ENCODE data around the gene DOCK1.

The DOCK1 gene

DNA sequence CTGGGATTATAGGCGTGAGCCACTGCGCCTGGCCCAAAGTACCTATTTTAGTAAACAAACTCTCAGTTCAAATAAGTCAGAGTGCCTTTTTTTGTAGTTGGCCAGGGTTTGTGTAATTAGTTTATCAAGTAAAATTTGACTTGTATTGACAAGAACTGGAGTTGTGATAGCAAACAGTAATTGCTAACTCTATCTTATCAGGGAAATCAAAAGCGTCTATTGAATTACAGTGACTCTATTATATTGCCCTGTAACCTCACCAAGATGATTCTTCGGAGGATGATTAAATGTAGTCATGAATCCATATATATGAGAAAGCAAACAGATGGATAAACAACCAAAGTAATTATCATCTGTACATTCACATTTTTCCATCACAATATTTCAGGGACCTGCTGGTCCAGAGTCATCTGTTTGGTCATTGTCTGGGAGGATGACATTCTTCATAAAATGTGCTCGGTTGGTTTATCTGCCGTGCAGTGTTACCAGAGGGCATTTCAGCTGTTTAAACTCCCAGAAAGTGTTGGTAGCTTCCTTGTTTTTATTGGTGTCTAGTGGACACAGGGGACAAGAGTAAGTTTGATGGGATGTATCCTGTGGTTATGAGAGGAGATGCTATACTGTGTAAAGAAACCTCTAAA lies 35.6 kb downstream of the DOCK1 start:
- Histone ChIP-seq H3K4me1 (ENCODE audit: control insufficient read depth, insufficient read depth, low read length) (no peaks in the 10 kb centered on the region), H3K9ac (ENCODE audit: low read depth, low read length) (no peak overlapping the region), H3K4me2 (ENCODE audit: low read length) (no peak overlapping the region), H3K27me3 (ENCODE audit: control insufficient read depth, insufficient read depth, low read length) (no peaks in the 10 kb centered on the region), H3K9me3 (replicated peaks; ENCODE audit: low read length) (no peaks in the 10 kb centered on the region), H3K4me3 (ENCODE audit: low read length) (no peak overlapping the region), H3K36me3 (ENCODE audit: insufficient read depth, low read length) (peaks cover 10% of the 10 kb centered on the region)

GRCh38 chr10:126944191-126944590 lies 39.0 kb downstream of the DOCK1 start:
- Histone ChIP-seq H3K36me3 (ENCODE audit: insufficient read depth, low read length) (peaks cover 16% of the 10 kb centered on the region), H3K4me3 (ENCODE audit: low read length) (no peak overlapping the region), H3K27me3 (ENCODE audit: control insufficient read depth, insufficient read depth, low read length) (no peaks in the 10 kb centered on the region), H3K4me1 (ENCODE audit: control insufficient read depth, insufficient read depth, low read length) (no peaks in the 10 kb centered on the region), H3K4me2 (ENCODE audit: low read length) (no peak overlapping the region), H3K9ac (ENCODE audit: low read depth, low read length) (no peak overlapping the region), H3K9me3 (replicated peaks; ENCODE audit: low read length) (peaks cover 5% of the 10 kb centered on the region)

GRCh38 chr10:126945351-126946030 lies 40.3 kb downstream of the DOCK1 start:
- peaks cover 16% of the 10 kb centered on the region for H3K36me3 ChIP-seq (ENCODE audit: insufficient read depth, low read length)
- H3K4me1 ChIP-seq (ENCODE audit: control insufficient read depth, insufficient read depth, low read length): no peaks in the 10 kb centered on the region
- H3K4me3 ChIP-seq (ENCODE audit: low read length): no peak overlapping the region
- no peak overlapping the region for H3K9ac ChIP-seq (ENCODE audit: low read depth, low read length)
- H3K9me3 ChIP-seq (replicated peaks; ENCODE audit: low read length): peaks cover 5% of the 10 kb centered on the region
- H3K4me2 ChIP-seq (ENCODE audit: low read length): no peak overlapping the region
- H3K27me3 ChIP-seq (ENCODE audit: control insufficient read depth, insufficient read depth, low read length): no peaks in the 10 kb centered on the region

- H3K4me3 ChIP-seq (ENCODE audit: low read length): no peak overlapping the region
- no peaks in the 10 kb centered on the region for H3K27me3 ChIP-seq (ENCODE audit: control insufficient read depth, insufficient read depth, low read length)
- peaks cover 5% of the 10 kb centered on the region for H3K9me3 ChIP-seq (replicated peaks; ENCODE audit: low read length)
- H3K36me3 ChIP-seq (ENCODE audit: insufficient read depth, low read length): peaks cover 16% of the 10 kb centered on the region
- H3K4me2 ChIP-seq (ENCODE audit: low read length): no peak overlapping the region
- H3K9ac ChIP-seq (ENCODE audit: low read depth, low read length): no peak overlapping the region
- no peaks in the 10 kb centered on the region for H3K4me1 ChIP-seq (ENCODE audit: control insufficient read depth, insufficient read depth, low read length)
These were observed 41.5 kb downstream of the DOCK1 start for GRCh38 chr10:126946746-126947145.

DNA sequence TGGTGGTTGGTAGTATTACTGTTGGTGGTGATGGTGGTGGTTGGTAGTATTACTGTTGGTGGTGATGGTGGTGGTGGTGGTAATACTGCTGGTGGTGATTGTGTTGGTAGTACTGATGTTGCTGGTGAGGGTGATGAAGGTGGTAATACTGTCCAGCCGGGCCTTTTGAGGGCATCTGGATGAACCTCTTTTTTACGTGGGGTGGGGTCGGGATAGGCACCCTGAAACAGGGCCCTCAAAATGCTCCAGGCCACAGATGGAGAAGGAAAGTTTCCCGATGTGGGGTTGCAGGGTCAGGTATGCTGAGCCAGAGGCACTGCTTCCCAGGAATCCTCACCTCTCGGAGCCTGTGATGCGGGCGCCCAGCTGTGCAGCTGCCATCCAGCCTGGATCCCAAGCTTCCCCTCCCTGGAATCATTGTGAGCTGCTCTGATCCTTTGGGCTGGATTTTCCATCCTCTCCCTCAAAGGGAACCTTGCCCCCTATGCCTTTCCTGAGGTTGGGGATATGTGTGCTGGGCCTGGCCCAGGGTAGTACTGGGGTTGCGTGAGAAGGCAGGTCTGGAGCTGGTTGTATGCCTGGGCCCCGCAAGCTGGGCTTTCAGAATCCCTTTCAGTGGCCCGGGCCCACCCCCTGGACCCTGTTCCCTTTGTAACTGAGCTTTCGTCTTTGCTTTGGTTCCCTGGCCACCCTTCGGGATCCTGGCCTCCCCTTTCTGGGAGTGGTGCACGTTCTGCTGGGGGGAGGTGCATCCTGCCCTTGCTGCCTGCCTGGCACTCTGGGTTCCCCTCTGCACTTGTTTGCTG lies 43.3 kb downstream of the DOCK1 start:
- Histone ChIP-seq H3K4me3 (ENCODE audit: low read length) (no peak overlapping the region), H3K9me3 (replicated peaks; ENCODE audit: low read length) (peaks cover 8% of the 10 kb centered on the region), H3K36me3 (ENCODE audit: insufficient read depth, low read length) (peaks cover 11% of the 10 kb centered on the region), H3K9ac (ENCODE audit: low read depth, low read length) (no peak overlapping the region), H3K4me1 (ENCODE audit: control insufficient read depth, insufficient read depth, low read length) (no peaks in the 10 kb centered on the region), H3K27me3 (ENCODE audit: control insufficient read depth, insufficient read depth, low read length) (no peaks in the 10 kb centered on the region), H3K4me2 (ENCODE audit: low read length) (no peak overlapping the region)

DNA sequence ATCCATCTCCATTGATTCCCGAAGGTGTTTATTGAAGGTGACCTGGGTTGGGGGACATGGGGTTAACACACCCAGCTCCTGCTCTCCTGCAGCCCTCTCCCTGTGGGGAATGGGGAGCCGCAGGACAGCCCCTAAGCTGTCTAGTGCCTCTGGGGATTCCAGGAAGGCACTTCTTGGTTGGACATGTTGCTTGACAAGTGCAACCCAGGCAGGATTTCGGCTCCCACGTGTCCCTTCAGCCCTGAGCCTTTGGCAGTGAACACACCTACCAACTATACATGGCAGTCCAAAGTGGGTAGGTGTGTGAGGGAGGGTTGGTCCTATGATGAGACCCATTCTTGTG lies 43.9 kb downstream of the DOCK1 start:
- Histone ChIP-seq H3K9ac (ENCODE audit: low read depth, low read length) (no peak overlapping the region), H3K27me3 (ENCODE audit: control insufficient read depth, insufficient read depth, low read length) (no peaks in the 10 kb centered on the region), H3K9me3 (replicated peaks; ENCODE audit: low read length) (peaks cover 8% of the 10 kb centered on the region), H3K4me1 (ENCODE audit: control insufficient read depth, insufficient read depth, low read length) (no peaks in the 10 kb centered on the region), H3K4me3 (ENCODE audit: low read length) (no peak overlapping the region), H3K36me3 (ENCODE audit: insufficient read depth, low read length) (peaks cover 11% of the 10 kb centered on the region), H3K4me2 (ENCODE audit: low read length) (no peak overlapping the region)

DNA sequence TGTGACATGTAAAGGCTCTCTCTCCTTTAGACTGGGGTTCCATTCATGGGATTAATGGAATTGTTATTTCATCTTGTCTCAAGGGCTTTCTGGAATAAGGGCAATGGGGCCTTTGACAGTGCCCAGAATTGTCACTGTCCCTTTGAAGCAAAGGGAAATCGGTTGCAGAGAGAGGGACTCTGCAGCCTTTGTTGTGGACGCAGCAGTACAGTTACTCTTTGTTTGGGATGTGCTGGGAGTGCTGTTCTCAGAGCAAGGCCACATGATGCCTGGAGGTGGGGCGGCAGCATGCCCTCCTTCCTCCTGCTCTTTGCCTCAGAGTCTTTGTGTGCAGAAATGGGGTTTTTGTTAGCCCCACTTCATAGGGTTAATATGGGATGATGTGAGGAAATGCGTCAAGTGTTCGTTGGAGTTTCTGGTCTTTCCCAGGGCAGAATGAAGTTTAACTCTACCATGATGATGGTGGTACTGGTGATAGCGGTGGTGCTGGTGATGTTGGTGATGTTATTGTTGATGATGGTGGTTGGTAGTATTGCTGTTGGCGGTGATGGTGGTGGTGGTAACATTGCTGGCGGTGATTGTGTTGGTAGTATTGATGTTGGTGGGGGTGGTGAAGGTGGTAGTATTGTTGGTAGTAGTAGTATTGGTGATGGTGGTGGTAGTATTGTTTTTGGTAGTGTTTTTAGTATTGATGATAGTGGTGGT lies 45.3 kb downstream of the DOCK1 start:
- Histone ChIP-seq H3K36me3 (ENCODE audit: insufficient read depth, low read length) (peaks cover 8% of the 10 kb centered on the region), H3K9ac (ENCODE audit: low read depth, low read length) (no peak overlapping the region), H3K4me3 (ENCODE audit: low read length) (no peak overlapping the region), H3K27me3 (ENCODE audit: control insufficient read depth, insufficient read depth, low read length) (no peaks in the 10 kb centered on the region), H3K9me3 (replicated peaks; ENCODE audit: low read length) (peaks cover 8% of the 10 kb centered on the region), H3K4me1 (ENCODE audit: control insufficient read depth, insufficient read depth, low read length) (no peaks in the 10 kb centered on the region), H3K4me2 (ENCODE audit: low read length) (no peak overlapping the region)

DNA sequence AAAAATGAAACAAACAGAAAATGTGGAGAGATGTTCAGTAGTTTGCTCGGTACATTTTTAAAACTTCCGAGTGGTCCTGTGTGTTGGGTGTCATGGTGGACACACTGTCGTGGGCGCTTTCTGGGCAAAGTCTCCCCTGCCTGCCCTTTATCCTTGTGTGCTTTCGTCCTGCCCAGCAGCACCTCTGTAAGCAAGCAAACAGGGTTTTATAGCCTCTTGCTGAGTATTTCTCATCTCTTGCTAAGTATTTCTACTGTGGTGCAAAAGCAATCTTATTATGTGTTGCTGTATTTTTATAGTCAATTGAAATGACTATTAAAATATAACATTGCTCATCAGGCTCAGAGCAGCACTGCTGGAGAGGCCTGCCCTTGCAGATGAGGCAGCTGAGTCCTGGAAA lies 48.7 kb downstream of the DOCK1 start:
- Histone ChIP-seq H3K27me3 (ENCODE audit: control insufficient read depth, insufficient read depth, low read length) (no peaks in the 10 kb centered on the region), H3K4me3 (ENCODE audit: low read length) (no peak overlapping the region), H3K9me3 (replicated peaks; ENCODE audit: low read length) (peaks cover 3% of the 10 kb centered on the region), H3K4me1 (ENCODE audit: control insufficient read depth, insufficient read depth, low read length) (no peaks in the 10 kb centered on the region), H3K36me3 (ENCODE audit: insufficient read depth, low read length) (no peaks in the 10 kb centered on the region), H3K9ac (ENCODE audit: low read depth, low read length) (no peak overlapping the region), H3K4me2 (ENCODE audit: low read length) (no peak overlapping the region)

DNA sequence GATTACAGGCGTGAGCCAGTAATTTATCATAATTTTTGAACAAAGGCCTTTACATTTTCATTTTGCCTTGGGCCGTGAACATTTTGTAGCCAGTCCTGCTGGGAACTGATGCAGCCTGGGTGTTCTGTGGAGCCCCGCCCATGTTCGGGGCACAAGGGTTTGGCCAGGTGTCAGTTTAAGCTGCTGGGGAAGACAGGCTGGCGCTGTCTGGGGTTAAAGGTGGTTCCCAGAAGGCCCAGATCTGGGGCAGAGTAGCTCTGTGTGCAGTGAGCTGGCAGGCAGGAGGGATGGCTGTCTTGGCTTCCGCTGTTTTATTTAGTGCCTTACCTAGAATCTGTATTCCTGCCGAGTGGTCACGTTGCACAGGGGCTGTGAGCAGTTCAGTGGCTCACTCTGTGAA lies 50.2 kb downstream of the DOCK1 start:
- Histone ChIP-seq H3K4me1 (ENCODE audit: control insufficient read depth, insufficient read depth, low read length) (no peaks in the 10 kb centered on the region), H3K4me2 (ENCODE audit: low read length) (no peak overlapping the region), H3K36me3 (ENCODE audit: insufficient read depth, low read length) (no peaks in the 10 kb centered on the region), H3K9me3 (replicated peaks; ENCODE audit: low read length) (peaks cover 3% of the 10 kb centered on the region), H3K9ac (ENCODE audit: low read depth, low read length) (no peak overlapping the region), H3K4me3 (ENCODE audit: low read length) (no peak overlapping the region), H3K27me3 (ENCODE audit: control insufficient read depth, insufficient read depth, low read length) (no peaks in the 10 kb centered on the region)

DNA sequence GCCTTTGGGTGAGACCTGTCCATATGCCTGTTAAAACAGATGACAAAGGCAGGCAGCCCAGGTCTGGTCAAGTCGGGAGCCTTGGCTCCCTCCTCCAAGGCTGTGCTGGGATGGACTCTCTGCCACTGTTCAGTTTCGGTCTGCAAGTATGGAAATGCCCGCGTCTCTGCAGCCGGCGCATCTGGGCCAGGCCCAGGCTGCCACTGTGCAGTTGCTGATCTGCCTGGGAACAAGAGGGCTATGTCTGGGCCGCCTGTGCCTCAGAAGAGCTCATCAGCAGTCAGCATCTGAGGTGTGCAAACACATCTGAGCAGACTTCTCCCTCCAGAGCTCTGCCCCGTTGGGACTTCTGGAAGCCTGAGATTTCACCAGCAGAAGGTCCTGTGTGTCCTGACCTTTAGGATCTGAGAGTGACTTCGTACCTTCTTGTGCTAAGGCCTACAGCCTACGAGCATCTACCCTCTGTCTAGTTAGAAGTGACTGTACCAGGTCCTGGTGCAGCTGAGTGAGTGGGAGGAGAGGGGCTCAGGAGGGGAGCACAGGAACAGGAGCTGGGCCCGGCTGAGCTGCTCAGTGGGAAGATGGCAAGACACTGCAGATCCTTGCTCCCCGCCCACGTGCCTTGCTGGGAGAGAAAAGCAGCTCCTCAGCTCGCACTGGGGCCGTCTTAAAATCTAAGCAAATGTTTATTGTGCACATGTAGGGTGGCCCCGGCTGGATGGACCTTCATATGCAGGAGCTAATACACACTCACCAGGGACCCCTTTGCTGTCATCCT lies 50.9 kb downstream of the DOCK1 start:
- no peaks in the 10 kb centered on the region for H3K4me1 ChIP-seq (ENCODE audit: control insufficient read depth, insufficient read depth, low read length)
- no peaks in the 10 kb centered on the region for H3K36me3 ChIP-seq (ENCODE audit: insufficient read depth, low read length)
- no peak overlapping the region for H3K9ac ChIP-seq (ENCODE audit: low read depth, low read length)
- H3K9me3 ChIP-seq (replicated peaks; ENCODE audit: low read length): peaks cover 3% of the 10 kb centered on the region
- no peaks in the 10 kb centered on the region for H3K27me3 ChIP-seq (ENCODE audit: control insufficient read depth, insufficient read depth, low read length)
- H3K4me3 ChIP-seq (ENCODE audit: low read length): no peak overlapping the region
- no peak overlapping the region for H3K4me2 ChIP-seq (ENCODE audit: low read length)

GRCh38 chr10:126956712-126957108 lies 51.5 kb downstream of the DOCK1 start:
- no peak overlapping the region for H3K9ac ChIP-seq (ENCODE audit: low read depth, low read length)

More at GRCh38 chr10:126956712-126957108, 51.5 kb downstream of the DOCK1 start:
- Histone ChIP-seq H3K27me3 (ENCODE audit: control insufficient read depth, insufficient read depth, low read length) (no peaks in the 10 kb centered on the region), H3K4me1 (ENCODE audit: control insufficient read depth, insufficient read depth, low read length) (no peaks in the 10 kb centered on the region), H3K4me2 (ENCODE audit: low read length) (no peak overlapping the region), H3K4me3 (ENCODE audit: low read length) (no peak overlapping the region), H3K36me3 (ENCODE audit: insufficient read depth, low read length) (no peaks in the 10 kb centered on the region), H3K9me3 (replicated peaks; ENCODE audit: low read length) (peaks cover 3% of the 10 kb centered on the region)

All from skeletal muscle satellite cell (primary cell).